Measurements from ENCODE around the gene SH3GL3.

The SH3GL3 gene

GRCh38 chr15:83592370-83593040 is 145.4 kb downstream of the SH3GL3 start:
- no peak for TF ChIP-seq ZFX (IDR thresholded peaks at IDR 0.05; ENCODE audit: borderline replicate concordance)
- no peak for TF ChIP-seq CTCF (IDR thresholded peaks at IDR 0.05)
- H3K27ac ChIP-seq: no peak overlapping the region

- no peak for TF ChIP-seq ZFX (IDR thresholded peaks at IDR 0.05; ENCODE audit: borderline replicate concordance)
- no peak for TF ChIP-seq CTCF (IDR thresholded peaks at IDR 0.05)
- H3K27ac ChIP-seq: no peak overlapping the region
Observed at GRCh38 chr15:83595191-83595590, 148.1 kb downstream of the SH3GL3 start.

- H3K27ac ChIP-seq: no peak overlapping the region
- no peak for TF ChIP-seq ZFX (IDR thresholded peaks at IDR 0.05; ENCODE audit: borderline replicate concordance)
- TF ChIP-seq CTCF (IDR thresholded peaks at IDR 0.05): no peak
Observed at GRCh38 chr15:83598031-83598430, 150.9 kb downstream of the SH3GL3 start.

GRCh38 chr15:83602021-83602420 is 154.9 kb downstream of the SH3GL3 start:
- no peak overlapping the region for H3K27ac ChIP-seq

GRCh38 chr15:83604549-83604948 is 157.4 kb downstream of the SH3GL3 start:
- no peak for TF ChIP-seq CTCF (IDR thresholded peaks at IDR 0.05)
- TF ChIP-seq ZFX (IDR thresholded peaks at IDR 0.05; ENCODE audit: borderline replicate concordance): no peak

More at GRCh38 chr15:83602021-83602420, 154.9 kb downstream of the SH3GL3 start:
- TF ChIP-seq ZFX (IDR thresholded peaks at IDR 0.05; ENCODE audit: borderline replicate concordance): no peak
- no peak for TF ChIP-seq CTCF (IDR thresholded peaks at IDR 0.05)

GRCh38 chr15:83605111-83605945 is 158.2 kb downstream of the SH3GL3 start:
- H3K27ac ChIP-seq: no peak overlapping the region
- TF ChIP-seq CTCF (IDR thresholded peaks at IDR 0.05): no peak
- TF ChIP-seq ZFX (IDR thresholded peaks at IDR 0.05; ENCODE audit: borderline replicate concordance): no peak

More at GRCh38 chr15:83604549-83604948, 157.4 kb downstream of the SH3GL3 start:
- H3K27ac ChIP-seq: no peak overlapping the region

GRCh38 chr15:83610132-83610531 is 163.0 kb downstream of the SH3GL3 start:
- no peak for TF ChIP-seq CTCF (IDR thresholded peaks at IDR 0.05)
- TF ChIP-seq ZFX (IDR thresholded peaks at IDR 0.05; ENCODE audit: borderline replicate concordance): no peak
- no peak overlapping the region for H3K27ac ChIP-seq

Measured in 22Rv1 (cell line).